OCI-LY1 (cell line): ENCODE data around the gene SLC25A4.

Experiments
- CTCF ChIP-seq: fragments of 200-600 bp; sonication (generic), shearing (Covaris generic); IDR thresholded peaks from 2 replicates; pipeline ENCODE4 v1.5.1; 2017; ENCODE audit warnings: mild to moderate bottlenecking, antibody characterized with exemption, low read length, moderate library complexity, mixed read lengths
- EZH2 ChIP-seq: fragments of 200-600 bp; sonication (generic), shearing (Covaris generic); IDR thresholded peaks from 2 replicates; pipeline ENCODE4 v1.8.0; 2017; ENCODE audit warnings: borderline replicate concordance, mixed run types, mild to moderate bottlenecking, antibody characterized with exemption, low read length, moderate library complexity, mixed read lengths

DNA sequence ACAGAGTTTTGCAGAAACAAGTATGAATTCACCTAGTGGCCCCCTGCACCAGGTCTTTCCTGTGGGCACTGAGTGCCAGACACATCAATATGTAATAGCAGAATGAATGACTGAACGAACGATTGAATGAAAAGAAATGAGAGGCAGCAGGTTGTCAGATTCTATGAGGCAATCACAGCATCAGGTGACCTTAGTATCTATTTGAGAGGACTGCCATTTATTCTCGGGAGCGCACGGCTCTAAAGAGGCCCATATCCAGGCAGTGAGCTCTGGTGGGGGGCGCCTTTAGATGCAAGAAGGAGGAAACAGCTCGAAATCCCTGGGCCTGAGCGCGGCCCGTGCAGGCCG lies 528 bp upstream of the SLC25A4 start:
- TF ChIP-seq CTCF, result no peak
- TF ChIP-seq EZH2, result no peak
